NCI-H2107 (cell line): ENCODE results near the gene TOP1.
"Not testable (repeated sequence)": the region's sequence is repeated elsewhere in the genome, so short reads cannot be mapped to it uniquely, and the experiment has no call there.

Experiments used
- DNase-seq: peaks from one replicate; lab custom pipeline; 2025; lab: John Stamatoyannopoulos, UW

The TOP1 gene

GRCh38 chr20:41131594-41132387 lies 103.2 kb downstream of the TOP1 start:
- no peak for DNase-seq

DNA sequence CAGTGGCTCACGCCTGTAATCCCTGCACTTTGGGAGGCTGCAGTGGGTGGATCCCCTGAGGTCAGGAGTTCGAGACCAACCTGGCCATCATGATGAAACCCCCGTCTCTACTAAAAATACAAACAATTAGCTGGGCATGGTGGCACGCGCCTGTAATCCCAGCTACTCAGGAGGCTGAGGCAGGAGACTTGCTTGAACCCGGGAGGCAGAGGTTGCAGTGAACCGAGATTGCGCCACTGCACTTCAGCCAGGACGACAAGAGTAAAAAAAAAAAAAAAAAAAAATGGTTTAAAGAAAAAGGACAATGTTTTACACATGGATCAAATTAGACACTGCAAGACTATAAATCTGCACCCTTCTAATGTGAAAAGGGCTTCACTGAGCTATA lies 103.8 kb downstream of the TOP1 start:
- not testable (repeated sequence) for DNase-seq

- DNase-seq: no peak
Observed at GRCh38 chr20:41133709-41134361, 105.2 kb downstream of the TOP1 start.

GRCh38 chr20:41134362-41135186 lies 106.0 kb downstream of the TOP1 start:
- no peak for DNase-seq

DNA sequence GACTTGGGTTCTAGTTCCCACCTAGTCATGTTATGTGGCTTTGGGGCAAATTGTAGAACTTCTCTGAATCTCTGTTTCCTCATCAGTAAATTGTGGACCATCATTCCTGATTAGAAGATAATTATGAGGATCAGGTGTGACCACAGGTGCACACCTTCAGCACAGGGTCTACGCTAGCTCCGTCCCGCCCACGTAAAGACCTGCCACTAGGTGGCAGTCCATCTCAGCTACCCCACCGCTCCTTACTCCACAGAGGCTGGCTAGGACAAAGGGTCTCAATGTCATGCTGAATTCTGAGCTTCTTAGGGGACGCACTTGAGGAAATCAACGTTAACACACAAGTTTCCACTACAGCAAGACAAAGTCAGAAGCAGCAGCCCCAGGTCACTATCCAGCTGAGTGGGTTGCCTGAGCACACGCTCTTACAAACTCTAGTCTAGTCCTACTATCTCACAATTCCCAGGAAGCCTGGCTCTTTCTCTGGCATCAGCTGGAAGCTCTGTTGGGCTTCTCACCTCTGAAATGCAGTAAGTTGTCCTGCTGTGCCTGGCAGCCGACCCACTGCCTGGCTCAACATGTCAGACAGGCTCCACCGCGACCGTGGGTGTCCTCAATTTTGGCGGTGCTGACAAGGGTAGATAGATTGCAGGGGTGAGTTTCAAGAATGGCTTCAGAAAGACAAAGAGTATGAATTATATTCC lies 106.7 kb downstream of the TOP1 start:
- DNase-seq: no peak

- DNase-seq: no peak
Observed at GRCh38 chr20:41135888-41136679, 107.5 kb downstream of the TOP1 start.

GRCh38 chr20:41136680-41137613 lies 108.3 kb downstream of the TOP1 start, which contains the start of gene PLCG1:
Gene PLCG1 (plus strand): TSS chr20:41137543. CDS start chr20:41137642, 99 bp downstream.
- peak; percentile 10 for DNase-seq

- no peak for DNase-seq
Observed at GRCh38 chr20:41137614-41138474, 109.2 kb downstream of the TOP1 start.

- no peak for DNase-seq
Observed at GRCh38 chr20:41138475-41139226, 110.0 kb downstream of the TOP1 start.

- DNase-seq: no peak
Observed at GRCh38 chr20:41139227-41140093, 110.8 kb downstream of the TOP1 start.

- DNase-seq: no peak
Observed at GRCh38 chr20:41140226-41141133, 111.9 kb downstream of the TOP1 start.

- DNase-seq: no peak
Observed at GRCh38 chr20:41141153-41141815, 112.7 kb downstream of the TOP1 start.

GRCh38 chr20:41142245-41142644 lies 113.6 kb downstream of the TOP1 start:
- no peak for DNase-seq

DNA sequence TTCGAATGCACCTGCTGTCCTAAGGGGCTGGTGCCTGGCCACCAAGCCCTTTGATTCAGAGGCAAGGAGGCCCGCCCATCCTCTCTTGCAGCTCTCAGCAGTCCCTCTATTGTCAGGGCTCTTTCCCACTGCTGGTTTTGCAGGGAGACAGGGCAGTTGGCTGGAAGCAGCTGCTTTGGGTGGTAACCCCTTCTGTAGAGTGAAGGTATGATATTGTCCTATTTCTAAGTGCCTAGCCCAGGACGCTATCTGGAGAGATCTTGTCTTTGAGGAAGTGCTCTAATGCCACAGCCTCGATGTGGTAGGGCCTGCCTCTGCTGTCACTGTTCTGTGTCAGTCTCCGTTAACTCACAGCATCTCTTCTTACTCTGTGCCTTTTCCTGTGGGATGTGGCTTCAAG lies 114.3 kb downstream of the TOP1 start:
- DNase-seq: no peak

DNA sequence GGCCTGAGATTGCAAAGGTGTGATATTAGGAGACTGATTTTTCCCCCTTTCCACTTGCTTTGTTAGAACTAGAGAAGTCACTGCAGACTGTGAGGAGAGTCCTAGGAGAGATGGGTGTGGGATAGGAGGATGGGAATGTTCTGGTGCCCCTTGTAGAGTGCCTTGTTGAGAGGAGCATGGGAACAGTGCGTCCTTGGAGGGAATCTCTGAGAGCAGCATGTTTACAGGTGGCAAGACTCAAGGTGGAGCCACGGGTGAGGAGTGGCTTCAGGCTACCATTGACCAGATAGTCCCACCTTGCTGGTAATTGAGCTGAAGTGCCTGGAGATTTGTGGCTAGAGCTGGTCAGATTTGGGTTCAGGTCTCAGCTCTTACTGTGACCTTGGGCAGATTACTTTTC lies 114.7 kb downstream of the TOP1 start:
- no peak for DNase-seq

- no peak for DNase-seq
Observed at GRCh38 chr20:41145317-41145716, 116.7 kb downstream of the TOP1 start.
